ENCODE data around the gene GYPE.
"Not testable (repeated sequence)": the region's sequence is repeated elsewhere in the genome, so short reads cannot be mapped to it uniquely, and the experiment has no call there.

DNA sequence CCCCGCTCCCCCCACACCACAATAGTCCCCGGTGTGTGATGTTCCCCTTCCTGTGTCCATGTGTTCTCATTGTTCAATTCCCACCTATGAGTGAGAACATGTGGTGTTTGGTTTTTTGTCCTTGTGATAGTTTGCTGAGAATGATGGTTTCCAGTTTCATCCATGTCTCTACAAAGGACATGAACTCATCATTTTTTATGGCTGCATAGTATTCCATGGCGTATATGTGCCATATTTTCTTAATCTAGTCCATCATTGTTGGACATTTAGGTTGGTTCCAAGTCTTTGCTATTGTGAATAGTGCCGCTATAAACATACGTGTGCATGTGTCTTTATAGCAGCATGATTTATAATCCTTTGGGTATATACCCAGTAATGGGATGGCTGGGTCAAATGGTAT lies 11.1 kb upstream of the GYPE start:
- TF ChIP-seq POLR2A (IDR thresholded peaks at IDR 0.05), result not testable (repeated sequence)
- TF ChIP-seq, protein P1, sequence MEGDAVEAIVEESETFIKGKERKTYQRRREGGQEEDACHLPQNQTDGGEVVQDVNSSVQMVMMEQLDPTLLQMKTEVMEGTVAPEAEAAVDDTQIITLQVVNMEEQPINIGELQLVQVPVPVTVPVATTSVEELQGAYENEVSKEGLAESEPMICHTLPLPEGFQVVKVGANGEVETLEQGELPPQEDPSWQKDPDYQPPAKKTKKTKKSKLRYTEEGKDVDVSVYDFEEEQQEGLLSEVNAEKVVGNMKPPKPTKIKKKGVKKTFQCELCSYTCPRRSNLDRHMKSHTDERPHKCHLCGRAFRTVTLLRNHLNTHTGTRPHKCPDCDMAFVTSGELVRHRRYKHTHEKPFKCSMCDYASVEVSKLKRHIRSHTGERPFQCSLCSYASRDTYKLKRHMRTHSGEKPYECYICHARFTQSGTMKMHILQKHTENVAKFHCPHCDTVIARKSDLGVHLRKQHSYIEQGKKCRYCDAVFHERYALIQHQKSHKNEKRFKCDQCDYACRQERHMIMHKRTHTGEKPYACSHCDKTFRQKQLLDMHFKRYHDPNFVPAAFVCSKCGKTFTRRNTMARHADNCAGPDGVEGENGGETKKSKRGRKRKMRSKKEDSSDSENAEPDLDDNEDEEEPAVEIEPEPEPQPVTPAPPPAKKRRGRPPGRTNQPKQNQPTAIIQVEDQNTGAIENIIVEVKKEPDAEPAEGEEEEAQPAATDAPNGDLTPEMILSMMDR (IDR thresholded peaks at IDR 0.05), result not testable (repeated sequence)

Data from lower leg skin (tissue), 3 donors.